Measurements from ENCODE around the gene HOXD9. TPM values are rescaled to one million over a fixed set of nuclear protein-coding genes. Genes with fewer than 3 reads are reported as not detected.
A peak's percentile ranks its signal among the peaks of the same experiment; 100 is the strongest.

The HOXD9 gene
- total RNA-seq, 1 donor from 2014 or later = 6.1 TPM

DNA sequence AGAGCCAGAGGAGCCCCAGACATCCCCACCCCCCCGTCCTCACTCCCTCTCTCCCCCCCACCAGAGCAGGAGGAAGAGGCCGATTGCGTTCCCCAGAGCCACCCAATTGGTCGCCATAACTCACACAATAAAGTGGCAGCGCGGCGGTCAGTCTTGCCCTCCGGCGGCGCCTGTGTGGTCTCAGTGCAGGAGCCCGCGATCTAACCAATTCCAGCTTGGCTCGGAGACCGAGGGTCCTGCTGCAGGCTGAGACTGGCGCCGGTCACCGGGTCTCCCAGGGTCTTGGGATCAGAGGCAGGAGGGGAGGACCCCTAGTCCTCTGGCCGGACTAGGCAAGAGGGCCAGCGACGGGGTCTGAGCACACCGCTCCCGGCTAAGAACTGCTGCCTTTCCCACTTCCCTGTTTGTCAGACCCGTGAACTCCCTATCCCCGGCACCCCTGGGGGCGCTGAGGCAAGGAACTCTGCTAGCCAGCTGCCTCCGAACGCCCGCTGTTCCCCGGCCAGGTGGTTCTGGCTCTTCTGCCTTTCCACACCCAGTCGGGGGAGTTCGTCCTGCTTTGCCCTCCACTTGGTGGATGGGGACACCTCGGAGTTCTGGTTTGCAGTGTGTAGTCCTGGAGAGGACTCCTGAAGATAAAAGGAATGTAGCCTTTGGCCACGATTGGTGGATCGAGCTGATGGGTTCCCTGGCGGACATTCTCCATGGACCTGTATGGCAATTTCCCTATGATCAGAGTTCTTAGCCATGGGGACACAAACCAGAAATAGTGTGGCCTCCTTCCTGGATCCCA, 24.0 kb upstream of the HOXD9 start:
- peak; percentile 84 for DNase-seq (ENCODE audit: low spot score)

DNA sequence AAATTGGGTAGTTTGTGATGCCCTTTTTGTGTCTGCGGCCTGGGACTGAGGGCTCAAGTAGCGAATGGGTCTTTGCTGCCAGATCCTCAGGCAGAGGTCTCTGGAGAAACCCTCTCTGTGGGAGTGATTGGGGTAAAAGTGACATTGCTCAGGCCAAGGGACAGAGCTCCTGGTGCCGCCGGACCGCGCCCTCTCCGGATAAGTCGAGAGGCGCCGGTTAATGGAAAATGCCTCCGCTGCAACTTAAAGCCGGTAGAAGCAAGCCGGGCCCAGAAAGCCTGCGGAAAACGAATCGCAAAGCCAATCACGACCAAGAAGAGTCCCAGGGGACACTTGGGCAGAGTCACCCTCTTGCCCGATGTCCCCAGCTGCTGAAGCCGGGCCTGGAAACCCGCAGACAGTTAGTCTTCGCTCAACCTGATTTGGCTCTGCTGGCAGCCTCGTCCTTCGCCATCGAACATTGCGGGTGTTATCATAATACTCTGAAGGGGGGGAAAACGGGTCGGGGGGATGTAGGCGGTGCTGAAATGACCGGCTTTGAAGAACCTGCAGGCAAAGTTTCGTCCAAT, 23.3 kb upstream of the HOXD9 start:
- no peak for DNase-seq (ENCODE audit: low spot score)

DNA sequence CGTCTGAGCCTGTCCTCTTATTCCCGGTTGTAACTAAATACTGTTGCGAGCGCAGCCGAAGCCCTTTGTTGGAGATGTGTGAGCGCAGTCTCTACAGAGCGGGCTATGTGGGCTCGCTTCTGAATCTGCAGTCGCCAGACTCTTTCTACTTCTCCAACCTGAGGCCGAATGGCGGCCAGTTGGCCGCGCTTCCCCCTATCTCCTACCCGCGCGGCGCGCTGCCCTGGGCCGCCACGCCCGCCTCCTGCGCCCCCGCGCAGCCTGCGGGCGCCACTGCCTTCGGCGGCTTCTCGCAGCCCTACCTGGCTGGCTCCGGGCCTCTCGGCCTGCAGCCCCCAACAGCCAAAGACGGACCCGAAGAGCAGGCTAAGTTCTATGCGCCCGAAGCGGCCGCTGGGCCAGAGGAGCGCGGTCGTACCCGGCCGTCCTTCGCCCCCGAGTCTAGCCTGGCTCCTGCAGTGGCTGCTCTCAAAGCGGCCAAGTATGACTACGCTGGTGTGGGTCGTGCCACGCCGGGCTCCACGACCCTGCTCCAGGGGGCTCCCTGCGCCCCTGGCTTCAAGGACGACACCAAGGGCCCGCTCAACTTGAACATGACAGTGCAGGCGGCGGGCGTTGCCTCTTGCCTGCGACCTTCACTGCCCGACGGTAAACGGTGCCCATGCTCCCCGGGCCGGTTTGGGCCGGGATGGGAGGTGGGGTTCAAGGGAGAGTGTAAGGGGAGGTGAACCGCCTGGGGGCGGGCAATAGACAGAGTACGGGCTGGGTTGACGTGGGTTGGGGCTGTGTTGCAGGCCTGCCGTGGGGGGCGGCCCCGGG, 22.6 kb upstream of the HOXD9 start, which contains the start of gene HOXD12:
Gene HOXD12 (plus strand): TSS at position 68 of the 819 bp plus-strand sequence. CDS start 7 bp downstream, at position 75.
- no peak for DNase-seq (ENCODE audit: low spot score)

DNA sequence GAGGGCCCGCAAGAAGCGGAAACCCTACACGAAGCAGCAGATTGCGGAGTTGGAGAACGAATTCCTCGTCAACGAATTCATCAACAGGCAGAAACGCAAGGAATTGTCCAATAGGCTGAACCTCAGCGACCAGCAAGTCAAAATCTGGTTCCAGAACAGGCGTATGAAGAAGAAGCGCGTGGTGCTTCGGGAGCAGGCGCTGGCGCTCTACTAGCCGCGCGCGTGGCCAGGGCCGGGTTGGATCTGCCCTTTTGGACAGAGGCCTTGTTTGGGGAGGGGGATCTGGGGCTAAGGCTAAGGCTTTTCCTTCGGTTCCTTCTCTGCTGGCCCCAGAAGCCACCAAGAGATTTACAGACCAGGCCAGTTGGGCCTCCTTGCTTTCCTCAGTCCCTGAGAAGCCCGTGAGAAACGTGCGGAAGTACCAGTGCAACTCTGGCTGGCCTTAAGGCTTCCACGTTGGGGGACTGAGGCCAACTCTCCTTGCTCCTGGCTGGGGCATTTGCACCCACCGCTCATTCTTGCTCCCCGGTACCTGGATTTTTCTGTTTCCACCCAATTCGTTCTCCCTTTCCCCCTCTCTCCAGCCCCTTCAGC, 21.9 kb upstream of the HOXD9 start:
- DNase-seq (ENCODE audit: low spot score) = no peak

DNA sequence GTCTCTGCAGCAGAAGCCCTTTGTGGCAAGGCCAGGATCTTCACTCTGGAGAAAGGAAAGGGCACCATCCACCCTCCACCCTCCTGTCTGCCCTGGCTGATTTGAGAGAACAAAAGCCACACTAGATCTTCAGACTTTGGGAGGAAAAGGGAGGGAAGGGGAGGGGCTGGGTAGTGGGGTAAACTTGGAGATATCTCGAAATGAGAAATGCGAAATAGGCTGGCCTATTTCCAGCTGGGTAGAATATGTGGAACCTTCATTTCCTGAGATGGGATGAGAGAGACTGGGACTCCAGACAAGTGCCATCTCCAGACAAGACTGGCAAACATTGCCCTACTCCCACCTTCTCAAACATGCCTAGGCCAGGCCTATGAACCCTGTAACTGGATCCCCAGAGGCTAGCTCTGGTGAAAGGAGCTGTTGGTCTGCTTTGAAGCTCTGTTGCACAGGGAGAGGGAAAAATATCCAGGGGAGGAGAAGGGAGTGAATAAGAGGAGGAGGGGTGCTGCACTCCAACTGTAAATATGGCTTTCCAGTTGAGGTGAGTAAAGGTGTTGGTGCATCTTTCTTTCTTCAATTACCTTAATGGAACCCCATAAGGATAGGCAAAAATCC, 21.2 kb upstream of the HOXD9 start:
- no peak for DNase-seq (ENCODE audit: low spot score)

DNA sequence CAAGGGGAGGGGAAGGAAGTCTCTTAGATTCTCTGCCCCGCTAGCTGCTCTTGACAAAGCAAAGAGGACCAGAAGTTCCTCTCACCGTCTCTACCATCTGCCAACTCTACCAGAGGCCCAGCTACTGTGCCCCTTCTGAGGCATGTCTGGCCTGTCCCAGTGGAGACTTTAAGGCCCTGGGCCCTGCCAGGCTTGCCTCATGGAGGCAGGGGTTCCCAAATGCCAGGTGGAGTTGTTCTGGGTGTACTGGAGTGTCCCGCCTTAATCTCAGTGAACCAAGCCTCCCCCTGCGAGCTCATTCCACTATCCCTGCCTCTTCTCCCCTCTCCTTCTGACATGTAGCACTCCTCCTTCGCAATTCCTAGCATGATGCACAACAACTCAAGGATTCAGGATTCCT, 20.7 kb upstream of the HOXD9 start:
- no peak for DNase-seq (ENCODE audit: low spot score)

DNA sequence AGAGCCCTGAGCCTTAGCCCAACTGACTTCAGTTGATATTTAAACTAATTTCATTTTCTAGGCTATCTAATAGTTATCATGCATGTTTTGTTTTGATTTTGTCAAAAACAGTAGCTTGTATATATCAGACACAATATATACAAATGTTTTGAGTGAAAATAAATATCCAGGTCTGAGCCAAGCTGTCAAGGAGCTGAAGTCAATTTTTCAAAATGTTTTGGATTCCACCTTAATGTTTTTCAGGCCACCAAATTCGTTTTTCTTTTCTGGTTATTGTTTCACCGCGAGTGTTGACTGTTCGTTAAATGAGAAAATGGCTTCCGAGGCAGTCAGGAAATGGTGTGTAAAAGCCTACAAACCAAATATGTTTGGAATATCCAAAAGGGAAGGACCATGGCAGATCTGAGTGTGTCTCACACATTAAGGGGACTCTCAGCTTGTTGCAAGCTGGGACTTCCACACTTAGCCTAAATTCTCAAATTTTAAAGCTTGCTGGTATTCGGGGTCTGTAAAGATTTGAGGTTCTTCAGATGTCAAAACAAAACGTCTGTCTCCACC, 20.1 kb upstream of the HOXD9 start:
- no peak for DNase-seq (ENCODE audit: low spot score)

DNA sequence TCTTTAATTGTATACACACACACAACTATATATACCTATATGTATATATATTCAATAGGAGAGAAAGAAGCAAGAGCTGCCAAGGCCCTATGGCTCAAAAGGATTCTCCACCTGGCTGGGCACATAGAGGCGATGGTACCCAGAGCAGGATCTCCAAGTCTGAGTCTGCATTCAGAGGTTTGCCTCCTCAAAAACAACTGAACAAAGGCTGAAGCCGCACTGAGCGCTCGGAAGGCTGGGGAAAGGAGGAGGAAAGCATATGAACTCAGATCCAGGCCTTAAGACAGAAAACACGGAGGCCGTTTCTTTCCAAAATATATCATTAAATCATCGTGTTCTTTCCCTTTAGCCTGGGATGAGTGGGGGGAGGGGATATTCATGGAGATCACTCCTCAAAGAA, 19.3 kb upstream of the HOXD9 start:
- no peak for DNase-seq (ENCODE audit: low spot score)

DNA sequence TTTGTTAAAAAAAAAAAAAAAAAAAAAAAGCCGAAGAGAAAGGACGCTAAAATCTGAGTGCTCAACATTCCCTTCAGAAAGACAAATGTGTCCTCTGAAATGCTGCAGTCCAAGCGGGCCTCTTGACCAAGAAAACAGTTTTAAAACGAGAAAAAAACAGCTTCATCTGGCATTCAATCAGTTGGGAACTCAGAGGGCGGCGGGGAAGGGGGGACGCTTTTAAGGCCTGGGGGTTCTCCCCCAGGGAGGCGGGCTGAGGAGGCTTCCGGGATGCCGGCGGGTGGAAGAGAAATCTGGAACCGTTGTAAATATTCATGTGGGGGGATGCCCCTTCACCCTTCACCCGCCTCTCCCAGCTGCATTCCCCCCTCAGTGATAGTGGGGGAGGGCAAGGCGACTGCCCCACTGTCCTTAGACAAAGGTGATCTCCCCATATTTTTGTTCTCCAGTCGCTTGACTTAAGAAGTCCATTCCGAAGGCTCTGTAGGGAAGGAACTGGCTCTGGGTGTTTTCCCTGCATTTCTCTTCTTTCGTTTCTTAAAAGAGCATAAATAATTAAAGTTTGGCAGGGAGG, 18.7 kb upstream of the HOXD9 start:
- DNase-seq (ENCODE audit: low spot score) = no peak

DNA sequence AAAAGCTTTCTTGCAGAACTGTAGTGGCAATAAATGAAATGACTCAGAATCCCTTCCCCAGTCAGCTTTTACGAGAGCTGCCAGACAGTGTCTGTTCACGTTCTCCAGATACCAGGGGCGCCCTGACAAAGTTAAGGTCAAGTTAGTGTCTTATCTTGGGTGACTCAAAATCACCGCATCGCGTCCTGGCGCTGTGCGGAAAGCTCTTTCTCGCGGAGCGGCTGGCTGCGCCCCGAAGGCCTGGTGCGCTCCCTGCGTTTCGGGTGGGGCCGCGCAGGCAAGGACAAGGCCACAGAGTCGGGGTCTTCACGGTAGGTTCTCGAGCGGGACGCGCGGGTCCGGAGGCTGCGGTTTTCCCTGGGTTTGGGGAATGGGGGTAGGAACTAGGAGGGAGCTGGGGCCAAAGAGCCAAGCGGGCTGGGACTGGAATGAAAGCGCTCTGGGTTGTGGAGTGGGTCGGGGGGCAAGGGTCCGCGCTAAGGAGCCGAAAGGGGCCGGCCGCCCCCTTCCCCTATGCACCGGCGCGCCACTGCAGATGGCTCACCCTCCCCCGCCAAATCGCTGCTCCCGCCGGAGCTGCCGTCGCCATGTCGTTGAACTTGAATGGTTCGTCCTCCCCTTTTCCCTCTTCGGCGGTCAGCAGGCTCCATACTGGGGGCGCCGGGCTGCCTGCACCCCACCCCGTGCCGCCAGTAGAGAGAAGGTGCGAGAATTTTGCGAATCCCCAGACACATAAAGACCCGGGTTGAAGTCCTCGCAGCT, 18.0 kb upstream of the HOXD9 start:
- peak; percentile 89 for DNase-seq (ENCODE audit: low spot score)

DNA sequence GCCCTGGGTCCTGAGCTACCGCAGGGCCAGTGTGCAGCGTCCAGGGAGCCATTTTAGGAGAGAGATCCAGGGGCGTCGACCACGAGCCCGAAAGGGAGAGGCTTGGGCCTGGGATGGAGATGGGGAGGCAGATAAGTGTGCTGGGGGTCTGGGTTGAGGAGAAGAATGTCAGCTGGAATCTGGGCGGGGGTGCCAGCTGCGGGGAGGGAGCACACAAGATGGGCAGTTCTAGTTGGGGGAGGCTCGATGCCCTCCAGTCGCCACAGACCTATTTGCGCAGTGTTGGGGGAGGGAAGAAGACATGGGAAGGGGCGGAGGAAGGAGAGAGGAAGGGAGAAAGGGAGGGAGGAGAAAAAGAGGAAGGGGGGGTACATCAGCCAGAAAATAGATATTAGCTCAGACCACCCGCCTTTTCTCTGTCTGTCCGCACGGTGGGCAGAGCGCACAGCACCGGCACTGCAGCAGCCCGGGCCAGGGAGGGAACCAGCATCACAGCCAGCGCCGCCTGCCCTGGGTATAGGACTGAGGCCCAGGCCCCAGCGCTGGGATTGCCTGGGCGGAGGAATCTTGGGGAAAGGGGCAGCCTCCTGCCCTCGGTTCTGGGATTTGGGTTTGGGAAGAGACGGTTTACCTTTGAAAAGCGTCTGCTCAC, 17.3 kb upstream of the HOXD9 start:
- DNase-seq (ENCODE audit: low spot score) = no peak

DNA sequence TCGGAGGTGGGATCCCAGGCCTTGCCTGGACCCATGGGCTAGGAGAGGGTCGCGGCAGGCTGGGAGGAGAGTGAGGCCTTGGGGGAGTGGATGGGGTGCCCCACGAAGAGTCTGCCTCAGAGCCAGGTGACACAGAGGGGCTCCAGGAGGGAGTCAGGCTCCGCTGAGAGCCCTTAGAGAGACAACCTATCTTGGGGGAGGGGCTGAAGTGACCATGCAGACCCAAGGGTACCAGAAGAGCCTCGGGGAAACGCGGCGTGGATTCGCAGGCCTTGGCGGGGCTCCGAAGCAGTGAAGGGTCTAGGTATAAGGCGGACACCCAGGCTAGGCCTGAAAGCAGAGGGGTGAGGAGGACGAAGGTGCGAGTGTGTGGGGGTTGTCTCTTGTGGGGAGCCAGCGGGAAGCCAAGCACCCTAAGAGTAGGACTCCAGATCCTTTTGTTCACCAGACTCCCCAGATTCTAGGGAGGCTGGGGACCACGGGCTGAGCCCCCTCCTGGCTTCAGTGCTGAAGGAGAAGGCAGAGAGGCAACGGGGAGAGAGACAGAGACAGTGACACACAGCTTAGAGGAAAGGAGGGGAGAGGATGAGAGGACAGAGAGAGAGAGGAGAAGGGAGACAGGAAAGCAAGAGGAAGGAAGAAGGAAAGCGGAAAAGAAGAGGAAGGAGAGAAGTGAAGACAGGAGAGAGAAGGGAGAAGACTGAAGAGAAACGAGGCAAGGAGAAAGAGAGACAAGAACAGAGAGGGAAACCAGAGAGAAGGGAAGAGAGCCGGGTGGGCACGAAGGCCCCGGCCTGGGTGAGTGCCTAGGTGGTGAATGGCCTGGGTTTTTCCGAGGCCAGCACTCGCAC, 16.6 kb upstream of the HOXD9 start:
- DNase-seq (ENCODE audit: low spot score) = peak; percentile 83

DNA sequence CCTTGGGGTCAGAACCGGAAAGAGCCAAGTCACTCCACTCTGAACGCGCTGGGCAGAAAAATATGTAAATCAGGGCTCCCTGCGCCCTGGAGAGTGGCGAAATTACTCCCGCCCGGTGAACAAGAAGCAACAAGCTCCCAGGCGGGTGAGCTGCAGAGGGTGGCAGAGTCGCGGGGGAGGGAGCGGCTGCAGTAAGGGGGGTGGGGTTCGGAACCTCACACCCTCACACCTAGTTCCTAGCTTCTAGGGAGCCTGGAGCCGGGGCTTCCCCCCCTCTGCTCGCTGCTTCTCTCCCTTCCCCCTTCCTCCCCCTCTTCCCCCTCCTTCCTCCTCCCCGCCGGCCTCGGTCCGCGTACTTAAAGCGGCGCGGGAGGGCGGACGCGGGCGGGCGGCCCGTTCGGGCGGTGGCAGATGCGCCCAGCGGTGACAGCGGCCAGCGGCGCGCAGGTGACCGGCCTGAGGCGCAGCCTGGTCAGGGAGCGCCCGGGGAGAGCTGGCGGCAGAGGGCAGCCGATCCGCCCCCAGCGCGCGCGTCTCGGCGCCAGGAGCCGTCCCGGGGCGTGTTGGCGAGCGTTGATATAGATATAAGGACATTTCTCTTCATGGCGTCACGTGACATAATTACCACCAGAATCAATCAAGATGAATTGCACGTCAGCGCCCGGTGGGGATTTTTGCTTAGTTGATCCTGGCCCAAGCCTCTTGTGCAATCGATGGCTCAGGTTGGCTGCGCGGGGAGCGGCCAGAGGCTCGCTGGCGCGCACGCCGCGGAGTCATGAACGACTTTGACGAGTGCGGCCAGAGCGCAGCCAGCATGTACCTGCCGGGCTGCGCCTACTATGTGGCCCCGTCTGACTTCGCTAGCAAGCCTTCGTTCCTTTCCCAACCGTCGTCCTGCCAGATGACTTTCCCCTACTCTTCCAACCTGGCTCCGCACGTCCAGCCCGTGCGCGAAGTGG, 15.7 kb upstream of the HOXD9 start, which contains the start of gene HOXD11:
Gene HOXD11 (plus strand): TSS at position 700 of the 959 bp plus-strand sequence. CDS start 76 bp downstream, at position 776.
- peak; percentile 89 for DNase-seq (ENCODE audit: low spot score)

DNA sequence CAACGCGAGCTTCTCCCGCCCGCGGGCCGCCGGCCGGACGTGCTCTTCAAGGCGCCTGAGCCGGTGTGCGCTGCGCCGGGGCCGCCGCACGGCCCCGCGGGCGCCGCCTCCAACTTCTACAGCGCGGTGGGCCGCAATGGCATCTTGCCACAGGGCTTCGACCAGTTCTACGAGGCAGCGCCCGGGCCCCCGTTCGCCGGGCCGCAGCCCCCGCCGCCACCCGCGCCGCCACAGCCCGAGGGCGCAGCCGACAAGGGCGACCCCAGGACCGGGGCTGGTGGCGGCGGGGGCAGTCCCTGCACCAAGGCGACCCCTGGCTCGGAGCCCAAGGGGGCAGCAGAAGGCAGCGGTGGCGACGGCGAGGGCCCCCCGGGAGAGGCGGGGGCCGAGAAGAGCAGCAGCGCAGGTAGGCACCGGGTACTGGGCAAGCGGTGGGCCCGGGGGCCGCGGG, 14.8 kb upstream of the HOXD9 start:
- peak; percentile 85 for DNase-seq (ENCODE audit: low spot score)

DNA sequence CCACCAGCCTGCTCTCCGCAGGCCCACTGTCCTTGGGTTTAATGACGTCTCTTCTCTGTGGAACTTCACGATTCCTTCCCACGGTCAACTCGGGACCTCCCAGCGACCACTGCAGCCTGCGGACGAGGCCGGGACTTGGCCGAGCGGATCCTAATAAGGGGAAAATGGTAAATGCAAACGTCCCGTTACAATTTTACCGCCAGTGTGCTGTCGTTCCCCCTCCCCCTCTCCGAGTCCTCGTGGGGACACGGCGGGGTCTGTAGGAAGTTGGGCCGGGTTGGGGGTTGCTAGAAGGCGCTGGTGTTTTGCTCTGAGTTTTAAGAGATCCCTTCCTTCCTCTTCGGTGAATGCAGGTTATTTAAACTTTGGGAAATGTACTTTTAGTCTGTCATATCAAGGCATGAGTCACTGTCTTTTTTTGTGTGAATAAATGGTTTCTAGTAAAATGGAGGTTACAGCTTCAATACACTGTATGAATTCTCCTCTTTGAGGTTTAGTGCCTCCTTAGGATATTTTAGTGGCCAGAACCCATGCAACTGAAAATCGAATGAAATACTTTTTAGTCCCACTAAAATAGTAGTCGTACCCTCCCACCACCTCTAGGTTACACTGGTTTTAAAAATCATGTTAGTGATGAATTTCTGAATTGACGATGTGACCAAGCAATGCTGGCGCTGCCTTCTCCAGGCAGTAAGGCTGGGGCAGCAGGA, 13.2 kb upstream of the HOXD9 start:
- no peak for DNase-seq (ENCODE audit: low spot score)

DNA sequence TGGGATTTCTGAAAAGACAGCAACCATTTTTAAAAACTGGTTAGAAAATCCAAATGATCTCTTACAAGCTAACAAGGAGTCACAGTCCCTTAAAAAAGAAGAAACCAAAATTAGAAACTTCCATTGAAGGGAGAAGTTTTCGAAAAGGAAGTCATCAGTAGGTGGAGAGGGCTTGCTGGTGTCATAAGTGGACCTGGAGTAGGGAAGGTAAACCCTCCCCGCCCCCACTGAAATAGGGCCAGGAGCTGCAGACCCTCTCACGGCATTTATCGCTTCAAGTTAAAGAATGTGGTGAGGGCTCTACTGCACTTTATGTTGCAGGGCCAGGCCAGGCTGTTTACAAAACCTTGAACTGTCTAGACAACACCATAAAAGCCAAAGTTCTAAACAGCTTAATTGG, 12.6 kb upstream of the HOXD9 start:
- no peak for DNase-seq (ENCODE audit: low spot score)

Measured in mesenteric fat pad (tissue), 1 donor.